Gastroesophageal sphincter (tissue), 4 donors: ENCODE results near the gene NRF1. TPM values are rescaled to one million over a fixed set of nuclear protein-coding genes. Genes with fewer than 3 reads are reported as not detected.

Experiments used
- ATAC-seq: fragments of 150-250 bp; one replicate; pipeline ENCODE4 v1.9.1; 2016; ENCODE audit warnings: mild to moderate bottlenecking, moderate library complexity
- H3K27ac ChIP-seq, 4 donors: fragments of 200-600 bp; sonication (generic) in 3 of 4; 1 replicate in 3 of 4; 2 replicates in 1 of 4; pipeline ENCODE4 v1.5.1; 2016 to 2019
- H3K27me3 ChIP-seq: fragments of 200-600 bp; sonication (generic); one replicate; pipeline ENCODE4 v1.5.1; 2019
- H3K36me3 ChIP-seq, 2 donors: fragments of 200-600 bp; sonication (generic); one replicate each; pipeline ENCODE4 v1.5.1; 2019; ENCODE audit warnings: control low read depth in 1 of 2
- H3K4me1 ChIP-seq, 3 donors: fragments of 200-600 bp; sonication (generic); 1 replicate in 2 of 3; 2 replicates in 1 of 3; pipeline ENCODE4 v1.5.1; 2016 to 2019; ENCODE audit warnings: control low read depth in 2 of 3
- H3K4me3 ChIP-seq, 2 donors: fragments of 200-600 bp; sonication (generic); one replicate each; pipeline ENCODE4 v1.5.1; 2019; ENCODE audit warnings: mild to moderate bottlenecking in 1 of 2, moderate library complexity in 1 of 2
- H3K9me3 ChIP-seq, 3 donors: fragments of 200-600 bp; sonication (generic); one replicate each; pipeline ENCODE4 v1.5.1; 2017 to 2019; ENCODE audit warnings: control low read depth in 2 of 3
- EP300 ChIP-seq: sonication (generic); formaldehyde crosslinking; IDR thresholded peaks from one replicate; pipeline ENCODE4 v1.6.1; 2017; ENCODE audit warnings: antibody characterized with exemption, mild to moderate bottlenecking
- POLR2A ChIP-seq, 2 donors: fragments of 450-650 bp; IDR thresholded peaks; one replicate each; pipeline ENCODE4 v1.6.1; 2017; ENCODE audit warnings: antibody characterized with exemption in 2 of 2, mild to moderate bottlenecking in 2 of 2, moderate library complexity in 1 of 2
- POLR2AphosphoS5 ChIP-seq: sonication (generic); formaldehyde crosslinking; IDR thresholded peaks from one replicate; pipeline ENCODE4 v1.6.1; 2017; ENCODE audit warnings: antibody characterized with exemption
- WGBS, 2 donors: methylation state at CpG; one replicate each; pipeline ENCODE4 v1.1.5; 2018; ENCODE audit warnings: low coverage in 1 of 2; 5-methylcytosine and 5-hydroxymethylcytosine counted together
- total RNA-seq, 4 donors: library from RNA; depleted of rRNA; stranded (reverse); fragments of >200 nt; gene quantifications; one replicate each; pipeline ENCODE4 v1.1.0, GENCODE V29; 2016
- TF ChIP-seq, protein P1 (sequence below), 4 experiments: fragments of 200-600 bp in 2 of 4; fragments of 450-650 bp in 2 of 4; sonication (generic) in 1 of 4; IDR thresholded peaks; one replicate each; pipeline ENCODE4 v1.5.1; 2017 to 2019; ENCODE audit warnings: antibody characterized with exemption in 4 of 4, mild to moderate bottlenecking in 2 of 4, moderate library complexity in 2 of 4

NRF1 gene
- total RNA-seq, 4 donors from 2014 or later: 7.8 to 20.5 (median 17.0) TPM

DNA sequence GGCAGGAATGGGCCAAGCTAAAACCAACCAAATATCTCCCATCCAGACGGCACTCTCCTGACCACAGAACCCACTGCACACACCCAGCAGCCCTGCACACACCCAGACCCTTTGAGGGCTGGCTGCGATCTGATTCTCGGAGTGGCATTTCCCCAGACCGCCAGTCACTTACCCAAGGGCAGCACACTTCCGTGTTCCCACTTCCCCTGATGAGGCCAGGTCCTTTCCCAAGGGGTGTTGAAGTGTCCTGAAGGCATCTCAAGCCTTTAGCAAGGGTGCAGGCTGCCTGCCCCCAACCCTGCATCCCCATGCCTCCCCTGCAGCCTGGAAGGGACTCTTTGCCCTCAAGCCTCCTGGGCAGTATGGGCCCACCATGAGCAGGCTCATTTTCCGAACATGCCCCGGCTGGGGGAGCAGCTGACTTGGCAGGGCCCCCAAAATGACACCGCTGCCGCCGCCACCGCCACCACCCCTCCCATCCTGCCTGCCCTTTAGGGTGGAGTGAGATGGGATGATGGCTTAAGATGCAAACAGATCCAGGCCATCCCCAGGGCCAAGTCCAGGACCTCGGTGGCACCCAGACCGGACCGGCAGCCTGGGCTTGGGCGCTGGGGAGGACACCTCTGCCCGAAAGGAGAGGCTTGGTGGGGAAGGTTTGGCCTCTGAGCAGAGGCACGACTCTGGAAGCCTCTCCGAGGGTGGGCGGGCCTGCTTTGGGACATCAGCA, 159.8 kb downstream of the NRF1 start:
- WGBS, 2 donors: 57 to 77% methylated on average over 4 to 5 of the region's 19 CpGs
- H3K27ac ChIP-seq: no peak overlapping the region
- no peak for ATAC-seq
- no peaks in the 10 kb centered on the region for H3K4me1 ChIP-seq
- no peaks in the 10 kb centered on the region for H3K36me3 ChIP-seq
- peaks cover 33% of the 10 kb centered on the region for H3K27me3 ChIP-seq
- H3K9me3 ChIP-seq: no peaks in the 10 kb centered on the region
- no peak overlapping the region for H3K4me3 ChIP-seq
- TF ChIP-seq, protein P1, sequence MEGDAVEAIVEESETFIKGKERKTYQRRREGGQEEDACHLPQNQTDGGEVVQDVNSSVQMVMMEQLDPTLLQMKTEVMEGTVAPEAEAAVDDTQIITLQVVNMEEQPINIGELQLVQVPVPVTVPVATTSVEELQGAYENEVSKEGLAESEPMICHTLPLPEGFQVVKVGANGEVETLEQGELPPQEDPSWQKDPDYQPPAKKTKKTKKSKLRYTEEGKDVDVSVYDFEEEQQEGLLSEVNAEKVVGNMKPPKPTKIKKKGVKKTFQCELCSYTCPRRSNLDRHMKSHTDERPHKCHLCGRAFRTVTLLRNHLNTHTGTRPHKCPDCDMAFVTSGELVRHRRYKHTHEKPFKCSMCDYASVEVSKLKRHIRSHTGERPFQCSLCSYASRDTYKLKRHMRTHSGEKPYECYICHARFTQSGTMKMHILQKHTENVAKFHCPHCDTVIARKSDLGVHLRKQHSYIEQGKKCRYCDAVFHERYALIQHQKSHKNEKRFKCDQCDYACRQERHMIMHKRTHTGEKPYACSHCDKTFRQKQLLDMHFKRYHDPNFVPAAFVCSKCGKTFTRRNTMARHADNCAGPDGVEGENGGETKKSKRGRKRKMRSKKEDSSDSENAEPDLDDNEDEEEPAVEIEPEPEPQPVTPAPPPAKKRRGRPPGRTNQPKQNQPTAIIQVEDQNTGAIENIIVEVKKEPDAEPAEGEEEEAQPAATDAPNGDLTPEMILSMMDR (IDR thresholded peaks at IDR 0.05): no peak
- TF ChIP-seq POLR2A (IDR thresholded peaks at IDR 0.05) (no peak), POLR2AphosphoS5 (no peak), EP300 (no peak)

DNA sequence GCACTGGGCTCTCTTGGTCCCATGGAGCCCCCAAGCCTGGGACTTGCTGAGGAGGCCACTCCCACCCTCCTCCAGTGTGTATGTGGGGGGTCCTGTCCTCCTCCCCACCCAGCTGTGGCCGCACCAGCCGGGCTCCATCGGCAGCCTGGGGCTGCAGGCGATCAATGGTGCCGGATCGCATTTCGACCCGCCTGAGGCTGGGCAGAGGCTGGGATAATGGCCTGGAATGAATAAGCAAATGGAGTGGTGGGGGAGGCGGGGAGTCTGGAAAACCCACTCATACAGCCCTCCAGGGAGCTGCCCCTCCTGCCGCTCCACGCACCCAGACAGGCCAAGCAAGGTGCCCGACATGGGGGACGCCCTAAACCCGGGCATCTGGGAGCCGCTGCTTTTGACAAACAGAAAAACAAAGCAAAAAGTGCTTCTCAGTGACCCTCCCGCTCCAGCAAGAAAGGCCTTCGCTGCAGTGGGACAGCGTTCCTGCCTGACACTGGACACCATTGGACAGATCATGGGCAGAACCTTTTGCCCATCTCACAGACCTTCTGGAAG, 160.5 kb downstream of the NRF1 start:
- Histone ChIP-seq H3K27ac (no peak overlapping the region), H3K36me3 (no peaks in the 10 kb centered on the region), H3K4me1 (no peaks in the 10 kb centered on the region), H3K9me3 (no peaks in the 10 kb centered on the region), H3K27me3 (peaks cover 39% of the 10 kb centered on the region), H3K4me3 (no peak overlapping the region)
- 100% methylated on average over 1 of the region's 18 CpGs; no CpG with 5 or more reads in 1 of the 2 donors for WGBS, 2 donors
- no peak for TF ChIP-seq EP300
- TF ChIP-seq POLR2A (IDR thresholded peaks at IDR 0.05): no peak
- TF ChIP-seq, protein P1 (IDR thresholded peaks at IDR 0.05): no peak
- no peak for TF ChIP-seq POLR2AphosphoS5
- no peak for ATAC-seq

DNA sequence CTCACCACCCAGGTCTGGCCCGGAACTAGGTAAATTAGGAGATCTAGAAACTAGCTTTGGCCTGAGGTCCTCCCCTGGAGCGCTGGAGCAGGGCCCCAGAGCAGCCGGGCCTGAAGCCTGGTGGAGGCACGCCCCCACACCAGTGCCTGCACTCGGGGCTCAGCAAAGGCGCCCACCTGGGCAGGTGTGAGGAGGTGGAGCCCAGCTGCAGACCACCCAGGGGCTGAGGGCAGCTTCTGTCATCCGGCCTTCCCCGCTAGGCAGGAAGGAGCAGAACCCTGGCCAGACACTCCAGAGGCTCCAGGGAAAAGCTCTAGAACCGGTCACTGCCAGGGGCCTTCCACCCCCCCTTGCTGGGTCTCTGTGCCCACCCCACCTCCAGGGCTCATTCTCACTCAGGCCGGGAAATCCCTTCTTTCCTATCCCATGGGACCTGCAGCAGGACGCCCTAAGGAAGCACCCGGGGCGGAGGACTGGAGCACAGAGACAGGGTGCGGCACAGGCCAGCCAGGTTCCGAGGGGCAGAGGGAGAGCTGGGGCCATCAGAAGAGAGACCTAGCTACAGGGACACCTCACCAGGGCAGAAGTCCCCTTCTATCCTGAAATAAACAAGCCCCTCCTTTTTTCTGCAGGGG, 161.2 kb downstream of the NRF1 start:
- WGBS, 2 donors: no CpG with 5 or more reads among the region's 15 CpGs
- no peaks in the 10 kb centered on the region for H3K9me3 ChIP-seq

DNA sequence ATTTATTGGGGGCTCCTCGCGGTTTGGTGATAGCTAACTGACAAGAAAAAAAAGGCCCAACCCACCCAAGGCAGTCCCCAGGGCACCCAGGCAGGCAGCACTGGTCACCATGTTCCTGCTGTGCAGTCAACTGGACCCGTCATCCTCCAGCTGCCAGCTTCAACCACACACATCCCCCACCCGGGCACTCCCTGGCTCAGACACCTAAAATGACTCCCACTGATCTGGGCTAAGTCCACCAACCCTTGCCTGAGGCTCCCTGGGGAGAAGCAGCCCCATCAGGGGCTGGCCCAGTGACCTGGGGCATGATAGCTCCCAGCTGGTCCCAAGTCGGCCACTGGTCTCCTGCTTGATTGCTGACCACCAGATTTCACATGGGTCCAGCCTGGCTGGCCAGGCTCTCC, 161.8 kb downstream of the NRF1 start:
- WGBS, 2 donors: 100% methylated on average over 1 of the region's 5 CpGs; no CpG with 5 or more reads in 1 of the 2 donors
- H3K27me3 ChIP-seq: peaks cover 53% of the 10 kb centered on the region

More for the DNA sequence above, 161.2 kb downstream of the NRF1 start:
- Histone ChIP-seq H3K27ac (no peak overlapping the region), H3K4me3 (no peak overlapping the region), H3K27me3 (peaks cover 47% of the 10 kb centered on the region), H3K4me1 (no peaks in the 10 kb centered on the region), H3K36me3 (no peaks in the 10 kb centered on the region)
- ATAC-seq: no peak
- TF ChIP-seq POLR2A (IDR thresholded peaks at IDR 0.05) (no peak), POLR2AphosphoS5 (no peak), EP300 (no peak)
- TF ChIP-seq, protein P1 (IDR thresholded peaks at IDR 0.05): no peak

More for the DNA sequence above, 161.8 kb downstream of the NRF1 start:
- no peaks in the 10 kb centered on the region for H3K36me3 ChIP-seq
- ATAC-seq: no peak
- no peak overlapping the region for H3K4me3 ChIP-seq
- H3K9me3 ChIP-seq: no peaks in the 10 kb centered on the region
- TF ChIP-seq POLR2AphosphoS5: no peak
- TF ChIP-seq POLR2A (IDR thresholded peaks at IDR 0.05): no peak
- TF ChIP-seq EP300: no peak
- TF ChIP-seq, protein P1 (IDR thresholded peaks at IDR 0.05): no peak
- peaks cover 0 to 3% (median 2%) of the 10 kb centered on the region in 3 donors for H3K4me1 ChIP-seq
- no peak overlapping the region for H3K27ac ChIP-seq
